CD4-positive, alpha-beta T cell treated with Interferon alpha-2 for 1 hour (primary cell): ENCODE results near the gene PLEKHA7.
"Not testable (repeated sequence)": the region's sequence is repeated elsewhere in the genome, so short reads cannot be mapped to it uniquely, and the experiment has no call there.

Source experiments
- DNase-seq, 2 donors: peaks; one replicate each; pipeline ENCODE4 v3.0.0-alpha.2; 2020 to 2022

The PLEKHA7 gene

GRCh38 chr11:17004486-17005148 is 9.6 kb downstream of the PLEKHA7 start:
- DNase-seq = no peak

- DNase-seq = no peak
Measured at GRCh38 chr11:17003426-17003825, 10.8 kb downstream of the PLEKHA7 start.

- no peak for DNase-seq
Measured at GRCh38 chr11:17002543-17002942, 11.7 kb downstream of the PLEKHA7 start.

- no peak for DNase-seq
Measured at GRCh38 chr11:17001806-17002205, 12.4 kb downstream of the PLEKHA7 start.

GRCh38 chr11:17000987-17001386 is 13.2 kb downstream of the PLEKHA7 start:
- no peak for DNase-seq

- DNase-seq = not testable (repeated sequence)
Measured at GRCh38 chr11:17000253-17000652, 14.0 kb downstream of the PLEKHA7 start.

GRCh38 chr11:16999116-16999515 is 15.1 kb downstream of the PLEKHA7 start:
- no peak for DNase-seq

- no peak for DNase-seq
Measured at GRCh38 chr11:16997624-16998023, 16.6 kb downstream of the PLEKHA7 start.

- no peak for DNase-seq
Measured at GRCh38 chr11:16993495-16993894, 20.7 kb downstream of the PLEKHA7 start.

- DNase-seq = no peak
Measured at GRCh38 chr11:16992846-16993245, 21.4 kb downstream of the PLEKHA7 start.

GRCh38 chr11:16989554-16989953 is 24.7 kb downstream of the PLEKHA7 start:
- no peak for DNase-seq

- DNase-seq = no peak
Measured at GRCh38 chr11:16987205-16987568, 27.0 kb downstream of the PLEKHA7 start.

- peak; percentile 19 to 69 for DNase-seq
Measured at GRCh38 chr11:16986434-16987204, 27.6 kb downstream of the PLEKHA7 start.

- DNase-seq = no peak
Measured at GRCh38 chr11:16985297-16985696, 28.9 kb downstream of the PLEKHA7 start.

- no peak for DNase-seq
Measured at GRCh38 chr11:16984229-16984628, 30.0 kb downstream of the PLEKHA7 start.

GRCh38 chr11:16982809-16983208 is 31.4 kb downstream of the PLEKHA7 start:
- DNase-seq = no peak

GRCh38 chr11:16982256-16982671 is 31.9 kb downstream of the PLEKHA7 start:
- no peak for DNase-seq

- no peak for DNase-seq
Measured at GRCh38 chr11:16981651-16982194, 32.5 kb downstream of the PLEKHA7 start.

- no peak for DNase-seq
Measured at GRCh38 chr11:16979703-16980622, 34.3 kb downstream of the PLEKHA7 start.

- no peak for DNase-seq
Measured at GRCh38 chr11:16977994-16978315, 36.3 kb downstream of the PLEKHA7 start.

GRCh38 chr11:16977136-16977993 is 36.8 kb downstream of the PLEKHA7 start:
- no peak for DNase-seq

- no peak for DNase-seq
Measured at GRCh38 chr11:16976379-16976778, 37.8 kb downstream of the PLEKHA7 start.
